HEK293 (cell line): ENCODE measurements around the gene PHACTR3.
A peak's percentile ranks its signal among the peaks of the same experiment; 100 is the strongest.

Experiments used
- CTCF ChIP-seq: fragments of 450-650 bp; formaldehyde crosslinking; IDR thresholded peaks from 2 replicates; pipeline ENCODE4 v1.5.1; 2016; ENCODE audit warnings: missing biosample characterization, missing genetic modification characterization
- HIC1 ChIP-seq: fragments of 450-650 bp; formaldehyde crosslinking; IDR thresholded peaks from 2 replicates; pipeline ENCODE4 v1.5.1; 2016; ENCODE audit warnings: missing biosample characterization, missing genetic modification characterization
- ZNF239 ChIP-seq: fragments of 450-650 bp; formaldehyde crosslinking; IDR thresholded peaks from 2 replicates; pipeline ENCODE4 v1.5.1; 2016; ENCODE audit warnings: missing biosample characterization, missing genetic modification characterization
- ZNF26 ChIP-seq: fragments of 450-650 bp; formaldehyde crosslinking; IDR thresholded peaks from 2 replicates; pipeline ENCODE4 v1.5.1; 2016; ENCODE audit warnings: missing biosample characterization, missing genetic modification characterization
- ZNF274 ChIP-seq, 2 experiments: fragments of 200-500 bp in 1 of 2; fragments of 450-650 bp in 1 of 2; sonication (Bioruptor generic) in 1 of 2; formaldehyde crosslinking in 1 of 2; IDR thresholded peaks; 2 replicates each; pipeline versions ENCODE4 v1.5.1 to v1.6.1; 2014 to 2016; ENCODE audit warnings: borderline replicate concordance in 1 of 2, inconsistent platforms in 1 of 2, low read length in 1 of 2, missing biosample characterization in 1 of 2, missing genetic modification characterization in 1 of 2
- ZNF544 ChIP-seq: fragments of 450-650 bp; formaldehyde crosslinking; IDR thresholded peaks from 2 replicates; pipeline ENCODE4 v1.5.0; 2017; ENCODE audit warnings: missing biosample characterization, missing genetic modification characterization
- ZNF792 ChIP-seq: fragments of 450-650 bp; formaldehyde crosslinking; IDR thresholded peaks from 2 replicates; pipeline ENCODE4 v1.5.1; 2016; ENCODE audit warnings: missing biosample characterization, missing genetic modification characterization

- TF ChIP-seq ZNF274 (IDR thresholded peaks at IDR 0.05; ENCODE audit: low read length) (no peak), ZNF274 (tag by site-specific recombination; IDR thresholded peaks at IDR 0.05; ENCODE audit: borderline replicate concordance) (no peak), ZNF544 (no peak), CTCF (tag by site-specific recombination) (0 out of 2 replicates have a peak, but pooled peaks have one; percentile 12), HIC1 (tag by site-specific recombination) (no peak), ZNF239 (no peak), ZNF792 (tag by site-specific recombination) (no peak), ZNF26 (tag by site-specific recombination) (no peak)
Measured at GRCh38 chr20:59576216-59576953, 28.0 kb upstream of the PHACTR3 start.
